AG04449 (cell line): Measurements from ENCODE around the gene MTX3.

Experiments
- CTCF ChIA-PET: fragments of 350-600 bp; formaldehyde crosslinking; extraction: SDS; loops from one replicate; lab custom pipeline; 2021; ENCODE audit warnings: antibody characterized with exemption; lab: Yijun Ruan, JAX
- POLR2A ChIA-PET: fragments of 400-600, 350-600 bp; formaldehyde crosslinking; extraction: SDS; loops from one replicate; lab custom pipeline; 2020; ENCODE audit warnings: antibody characterized with exemption, inconsistent platforms; lab: Yijun Ruan, JAX
- DNase-seq: peaks from one replicate; pipeline ENCODE4 v3.0.0-alpha.2; 2010; ENCODE audit warnings: low read depth, low spot score
- H3K4me3 ChIP-seq: 2 replicates; pipeline ENCODE4 v1.5.1; 2011; ENCODE audit warnings: low read depth, mild to moderate bottlenecking, control low read depth, low read length
- CTCF ChIP-seq: IDR thresholded peaks from one replicate; pipeline ENCODE4 v1.5.1; 2011; ENCODE audit warnings: mild to moderate bottlenecking, moderate library complexity, low read length, control low read depth, inconsistent platforms; ENCODE audit not compliant: insufficient read depth; ENCODE audit errors: missing control alignments

The MTX3 gene

GRCh38 chr5:80034962-80035821, 44.1 kb upstream of the MTX3 start, which contains the start of gene THBS4:
TSS of gene THBS4 (plus strand) at chr5:80035348. CDS start at chr5:80035538, 190 bp downstream.
- DNase-seq, result no peak
- no peak within 1 kb of the TSS for H3K4me3 ChIP-seq
- ChIA-PET POLR2A (no interaction called here), CTCF (interaction anchor here (1.5 kb wide), 1 partner anchor 49 kb away, joined by 6 read pairs; no protein-coding TSS in a partner anchor)
- TF ChIP-seq CTCF, result no peak

GRCh38 chr5:80034559-80034958, 43.5 kb upstream of the MTX3 start:
- no peak overlapping the region for H3K4me3 ChIP-seq
- POLR2A ChIA-PET, result no interaction called here
- CTCF ChIA-PET, result interaction anchor here (1.5 kb wide), 1 partner anchor 50 kb away, joined by 6 read pairs; no protein-coding TSS in a partner anchor
- TF ChIP-seq CTCF, result no peak
- DNase-seq, result no peak

- no peak overlapping the region for H3K4me3 ChIP-seq
- no peak for DNase-seq
- no peak for TF ChIP-seq CTCF
- ChIA-PET CTCF (interaction anchor here (1.5 kb wide), 1 partner anchor 51 kb away, joined by 6 read pairs; no protein-coding TSS in a partner anchor), POLR2A (no interaction called here)
These were observed 42.5 kb upstream of the MTX3 start for GRCh38 chr5:80033513-80033912.

GRCh38 chr5:80031109-80031508, 40.0 kb upstream of the MTX3 start:
- DNase-seq, result no peak
- no peak overlapping the region for H3K4me3 ChIP-seq
- CTCF ChIA-PET, result no interaction called here
- TF ChIP-seq CTCF, result no peak
- POLR2A ChIA-PET, result no interaction called here

GRCh38 chr5:80026841-80027240, 35.8 kb upstream of the MTX3 start:
- ChIA-PET CTCF (no interaction called here), POLR2A (no interaction called here)
- no peak overlapping the region for H3K4me3 ChIP-seq
- no peak for DNase-seq
- TF ChIP-seq CTCF, result no peak

GRCh38 chr5:80025069-80025468, 34.0 kb upstream of the MTX3 start:
- H3K4me3 ChIP-seq, result no peak overlapping the region
- ChIA-PET CTCF (no interaction called here), POLR2A (no interaction called here)
- no peak for TF ChIP-seq CTCF
- no peak for DNase-seq
